Hippocampal formation (tissue), 2 donors: ENCODE data around the gene TRAPPC2L.

ENCODE experiments used
- DNase-seq, 2 donors: peaks; one replicate each; lab custom pipeline; 2025; lab: John Stamatoyannopoulos, UW

TRAPPC2L gene

DNA sequence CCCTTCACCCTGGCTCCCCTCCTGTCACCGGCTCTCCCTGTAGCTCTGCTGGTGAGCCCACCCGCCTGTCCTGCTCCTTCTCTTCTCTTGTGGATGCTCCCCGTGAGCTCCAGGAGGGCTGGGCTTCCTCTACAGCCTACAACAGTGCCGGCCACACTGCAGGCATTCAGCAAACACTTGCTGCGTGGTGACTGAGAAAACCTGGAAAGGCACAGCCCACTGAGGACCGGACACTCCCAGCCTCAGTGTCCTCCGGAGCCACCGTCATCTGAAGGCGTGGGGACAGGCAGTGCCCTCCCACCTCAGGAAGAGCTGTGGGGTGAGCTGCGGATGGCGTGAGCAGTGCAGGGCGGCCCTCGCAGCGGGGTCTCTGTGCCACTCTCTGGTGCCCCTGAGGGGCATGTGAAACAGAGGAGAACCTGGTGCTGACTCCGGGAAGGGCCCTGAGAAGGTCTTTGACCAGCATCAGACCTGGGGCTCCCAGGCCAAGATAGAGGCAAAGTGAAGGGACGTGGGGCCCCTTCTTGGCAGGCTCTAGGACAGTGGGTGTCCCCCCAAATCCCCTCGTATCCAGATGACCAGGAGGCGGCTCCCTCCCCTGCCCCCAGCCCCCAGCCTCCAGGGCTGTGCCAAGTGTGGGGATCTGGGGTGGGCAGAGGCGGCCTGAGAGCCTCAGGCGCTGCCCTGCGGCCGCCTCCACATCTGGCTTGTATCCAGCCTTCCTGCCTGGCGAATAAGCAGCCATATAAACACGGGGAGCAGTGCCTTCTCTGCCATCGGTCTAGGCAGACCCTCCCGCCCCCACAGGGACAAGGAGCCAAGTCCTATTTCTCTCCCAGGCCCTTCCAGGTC is 53.6 kb downstream of the TRAPPC2L start:
- no peak for DNase-seq

DNA sequence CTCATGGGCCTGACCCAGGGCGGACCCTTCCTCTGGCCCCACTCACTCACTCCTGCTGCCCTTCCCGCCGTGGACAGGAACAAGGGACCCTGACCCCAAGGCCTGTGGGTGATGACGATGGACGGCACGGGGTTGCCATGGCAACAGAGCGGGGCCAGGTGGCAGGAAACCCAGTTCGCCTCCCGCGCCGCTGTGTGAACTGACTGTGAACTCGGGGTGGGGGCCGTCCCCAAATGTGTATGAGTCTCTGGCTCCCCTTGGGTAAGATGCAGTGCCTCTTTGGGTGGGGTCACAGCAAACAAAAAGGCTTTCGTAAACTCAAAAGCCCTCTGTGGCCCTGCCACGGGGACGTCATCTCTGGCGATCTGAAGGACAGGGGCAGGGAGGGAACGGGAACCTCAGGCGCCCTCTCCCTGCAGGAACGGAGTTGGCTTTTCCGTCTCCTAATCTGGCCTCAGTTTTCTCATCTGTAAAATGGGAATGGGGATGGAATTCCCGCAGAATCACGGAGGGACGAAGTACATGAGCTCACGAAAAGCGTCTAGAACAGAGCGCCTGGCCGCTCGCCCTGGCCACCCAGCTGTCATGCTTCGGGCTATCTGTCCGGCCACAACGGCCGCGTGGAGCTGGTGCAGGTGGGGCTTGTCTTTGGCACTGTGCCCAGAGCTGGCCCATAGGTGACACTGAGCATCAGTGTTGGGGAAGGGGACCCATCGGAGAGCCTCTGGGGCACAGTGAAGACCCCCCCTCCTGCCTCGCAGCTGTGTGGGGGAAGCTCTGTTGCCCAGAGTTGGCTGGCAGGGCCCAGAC is 54.4 kb downstream of the TRAPPC2L start:
- DNase-seq = no peak

DNA sequence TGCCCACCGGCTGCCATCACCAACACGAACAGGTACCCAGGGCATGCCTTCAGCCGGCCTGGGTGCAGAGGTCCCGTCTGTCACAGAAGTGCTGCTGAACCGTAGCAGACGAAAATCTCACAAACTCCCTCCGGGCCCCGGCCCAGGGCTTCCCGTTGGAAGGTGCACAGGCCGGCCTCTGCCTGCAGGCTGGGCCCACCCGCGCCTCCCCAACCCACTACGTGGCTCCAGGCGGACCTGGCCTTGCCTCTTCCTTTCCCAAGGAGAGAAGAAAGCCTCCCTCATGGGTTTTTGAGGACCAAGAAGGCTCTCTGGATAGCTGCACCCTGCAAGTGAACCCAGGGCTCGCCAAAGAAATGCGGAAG is 55.0 kb downstream of the TRAPPC2L start:
- no peak for DNase-seq
